CD4-positive, alpha-beta T cell treated with Interleukin-21 for 1 hour (primary cell): Measurements from ENCODE around the gene EXOSC7.
"Not testable (repeated sequence)": the region's sequence is repeated elsewhere in the genome, so short reads cannot be mapped to it uniquely, and the experiment has no call there.

Experiments used
- DNase-seq: peaks from one replicate; pipeline ENCODE4 v3.0.0-alpha.2; 2020

EXOSC7 gene

GRCh38 chr3:44962621-44963393 lies 13.2 kb upstream of the EXOSC7 start:
- DNase-seq: no peak

- no peak for DNase-seq
Measured at GRCh38 chr3:44963571-44964325, 12.3 kb upstream of the EXOSC7 start.

GRCh38 chr3:44965165-44965564 lies 10.9 kb upstream of the EXOSC7 start:
- DNase-seq: no peak

GRCh38 chr3:44966795-44967278 lies 9.2 kb upstream of the EXOSC7 start:
- DNase-seq: no peak

GRCh38 chr3:44968447-44968858 lies 7.6 kb upstream of the EXOSC7 start:
- no peak for DNase-seq

GRCh38 chr3:44969154-44969827 lies 6.8 kb upstream of the EXOSC7 start:
- peak; percentile 16 for DNase-seq

- peak; percentile 11 for DNase-seq
Measured at GRCh38 chr3:44969828-44970179, 6.2 kb upstream of the EXOSC7 start.

- DNase-seq: no peak
Measured at GRCh38 chr3:44970926-44971490, 5.0 kb upstream of the EXOSC7 start.

GRCh38 chr3:44974416-44974815 lies 1.6 kb upstream of the EXOSC7 start:
- DNase-seq: no peak

GRCh38 chr3:44981220-44981619 lies 5.2 kb downstream of the EXOSC7 start:
- no peak for DNase-seq

- DNase-seq: peak; percentile 16
Measured at GRCh38 chr3:44981751-44982150, 5.7 kb downstream of the EXOSC7 start.

GRCh38 chr3:44982817-44983216 lies 6.8 kb downstream of the EXOSC7 start:
- no peak for DNase-seq

GRCh38 chr3:44983484-44983941 lies 7.5 kb downstream of the EXOSC7 start:
- no peak for DNase-seq

- peak; percentile 19 for DNase-seq
Measured at GRCh38 chr3:44984335-44984734, 8.3 kb downstream of the EXOSC7 start.

- not testable (repeated sequence) for DNase-seq
Measured at GRCh38 chr3:44986330-44986729, 10.3 kb downstream of the EXOSC7 start.

GRCh38 chr3:44987332-44987731 lies 11.3 kb downstream of the EXOSC7 start:
- DNase-seq: no peak

GRCh38 chr3:44988073-44988472 lies 12.0 kb downstream of the EXOSC7 start:
- no peak for DNase-seq

GRCh38 chr3:44989141-44989540 lies 13.1 kb downstream of the EXOSC7 start:
- DNase-seq: no peak

- DNase-seq: no peak
Measured at GRCh38 chr3:44989636-44990373, 13.8 kb downstream of the EXOSC7 start.

GRCh38 chr3:44991326-44991725 lies 15.3 kb downstream of the EXOSC7 start:
- no peak for DNase-seq

GRCh38 chr3:44992555-44993470 lies 16.8 kb downstream of the EXOSC7 start:
- peak; percentile 28 for DNase-seq
